K562 (cell line): ENCODE results near the gene GSK3B. TPM values are rescaled to one million over a fixed set of nuclear protein-coding genes. Genes with fewer than 3 reads are reported as not detected.

ENCODE experiments used
- ATAC-seq: fragments of 200-7000 bp; cut with Tn5 transposase; 3 replicates; pipeline ENCODE4 v1.9.1; 2020; ENCODE audit warnings: moderate library complexity
- BruUV-seq: library from RNA; stranded (reverse); fragments of 400-500 nt; replicated peaks from 2 replicates; lab custom pipeline; 2021; lab: Mats Ljungman, UMichigan
- CTCF ChIA-PET: fragments of 300-600 bp; formaldehyde crosslinking; extraction: SDS; loops from one replicate; lab custom pipeline; 2021; ENCODE audit warnings: low intra/inter-chr PET ratio; lab: Yijun Ruan, JAX
- POLR2A ChIA-PET: fragments of 300-600, 350-650 bp; sonication (Branson Sonifier 250); formaldehyde crosslinking; extraction: SDS; loops from one replicate; lab custom pipeline; 2021; ENCODE audit warnings: antibody characterized with exemption, inconsistent platforms; lab: Yijun Ruan, JAX
- DNase-seq, 4 experiments: peaks; one replicate each; pipeline versions ENCODE4 v3.0.0 to v3.0.0-alpha.2; 2011 to 2018; ENCODE audit warnings: low spot score in 3 of 4, mixed read lengths in 3 of 4; ENCODE audit errors: extremely low read depth in 1 of 4
- FAIRE-seq: peaks from 2 replicates; lab custom pipeline; 2011; peaks lifted over from hg19 to GRCh38; lab: Jason Lieb, UNC
- H2AFZ ChIP-seq: 2 replicates; pipeline ENCODE4 v1.6.0; 2011; ENCODE audit warnings: low read depth, low read length, control low read depth, inconsistent platforms
- H3K27ac ChIP-seq: fragments of 200-600 bp; 3 replicates; pipeline ENCODE4 v1.8.0; 2011; ENCODE audit warnings: low read depth, mild to moderate bottlenecking, control low read depth, inconsistent platforms, low read length, moderate library complexity, mixed read lengths; ENCODE audit errors: extremely low read depth
- H3K27me3 ChIP-seq, 2 experiments: fragments of 300-600 bp in 1 of 2; 2 replicates in 1 of 2; 3 replicates in 1 of 2; pipeline versions ENCODE4 v1.6.0 to v1.8.0; 2011; ENCODE audit warnings: inconsistent platforms in 2 of 2, low read length in 2 of 2, mild to moderate bottlenecking in 1 of 2, mixed read lengths in 1 of 2, moderate library complexity in 1 of 2; ENCODE audit not compliant: control insufficient read depth in 2 of 2, insufficient read depth in 2 of 2
- H3K36me3 ChIP-seq: fragments of 300-600 bp; 3 replicates; pipeline ENCODE4 v1.8.0; 2011; ENCODE audit warnings: mild to moderate bottlenecking, low read length, inconsistent platforms; ENCODE audit not compliant: control insufficient read depth, insufficient read depth
- H3K4me1 ChIP-seq, 2 experiments: fragments of 200-600 bp in 1 of 2; replicated peaks in 1 of 2; 2 replicates in 1 of 2; 3 replicates in 1 of 2; pipeline versions ENCODE4 v1.5.1 to v1.8.0; 2011; ENCODE audit warnings: inconsistent platforms in 2 of 2, low read length in 2 of 2, mild to moderate bottlenecking in 1 of 2, mixed read lengths in 1 of 2, moderate library complexity in 1 of 2; ENCODE audit not compliant: control insufficient read depth in 2 of 2, insufficient read depth in 2 of 2
- H3K4me2 ChIP-seq: 2 replicates; pipeline ENCODE4 v1.6.1; 2011; ENCODE audit warnings: low read length, control low read depth, inconsistent platforms, mixed read lengths; ENCODE audit not compliant: insufficient read depth
- H3K4me3 ChIP-seq: fragments of 200-600 bp; sonication (generic), shearing (Covaris generic); 2 replicates; pipeline ENCODE4 v1.5.1; 2016; ENCODE audit warnings: control low read depth, inconsistent platforms
- H3K79me2 ChIP-seq: fragments of 200-600 bp; 3 replicates; pipeline ENCODE4 v1.8.0; 2011; ENCODE audit warnings: low read length, inconsistent platforms; ENCODE audit not compliant: control insufficient read depth, insufficient read depth
- H3K9ac ChIP-seq, 2 experiments: 2 replicates each; pipeline versions ENCODE4 v1.6.0 to v1.6.1; 2011; ENCODE audit warnings: low read depth in 2 of 2, low read length in 2 of 2, control low read depth in 1 of 2, inconsistent platforms in 1 of 2, mild to moderate bottlenecking in 1 of 2, mixed read lengths in 1 of 2; ENCODE audit not compliant: insufficient read depth in 1 of 2
- H3K9me1 ChIP-seq: one replicate; pipeline ENCODE4 v1.6.0; 2011; ENCODE audit warnings: inconsistent platforms, mild to moderate bottlenecking, low read length, moderate library complexity; ENCODE audit not compliant: control insufficient read depth, insufficient read depth
- H3K9me3 ChIP-seq: replicated peaks from 2 replicates; pipeline ENCODE4 v1.5.1; 2011; ENCODE audit warnings: low read depth, low read length, inconsistent platforms; ENCODE audit not compliant: control insufficient read depth, insufficient read depth
- H4K20me1 ChIP-seq: replicated peaks from 2 replicates; pipeline ENCODE4 v1.6.1; 2011; ENCODE audit warnings: low read length, inconsistent platforms, mixed read lengths; ENCODE audit not compliant: control insufficient read depth, insufficient read depth
- ARNT ChIP-seq, 2 experiments: fragments of 450-650 bp; IDR thresholded peaks; 2 replicates each; pipeline ENCODE4 v1.6.1; 2016; ENCODE audit warnings: mild to moderate bottlenecking in 1 of 2
- DMBX1 ChIP-seq: fragments of 250-450 bp; sonication (Bioruptor Pico); IDR thresholded peaks from 2 replicates; pipeline ENCODE4 v1.8.0; 2022; ENCODE audit warnings: inconsistent platforms, mild to moderate bottlenecking, moderate library complexity, borderline replicate concordance
- HDAC2 ChIP-seq: fragments of 450-650 bp; IDR thresholded peaks from 2 replicates; pipeline ENCODE4 v1.6.1; 2016; ENCODE audit warnings: mild to moderate bottlenecking
- HNRNPUL1 ChIP-seq: fragments of 200-400 bp; formaldehyde crosslinking; IDR thresholded peaks from 2 replicates; pipeline ENCODE4 v1.6.1; 2017; ENCODE audit warnings: low read length
- KAT7 ChIP-seq: sonication (generic); formaldehyde crosslinking; IDR thresholded peaks from 2 replicates; pipeline ENCODE4 v1.8.0; 2022; ENCODE audit warnings: missing genetic modification reagents, mild to moderate bottlenecking, borderline replicate concordance
- PML ChIP-seq: IDR thresholded peaks from 2 replicates; pipeline ENCODE4 v1.6.1; 2012; ENCODE audit warnings: low read length, inconsistent platforms
- WGBS: fragments of 100-300 bp; shearing (Covaris generic); methylation state at CpG from one replicate; pipeline ENCODE4 v1.1.6; 2016; ENCODE audit warnings: low coverage, mixed read lengths; ENCODE audit not compliant: insufficient coverage; ENCODE audit errors: missing lambda C conversion rate; 5-methylcytosine and 5-hydroxymethylcytosine counted together
- in situ Hi-C: fragments of 300-500 bp; cut with MboI; formaldehyde crosslinking; loops from 4 replicates; pipeline ENCODE4 v1.15.0; 2018; ENCODE audit warnings: inconsistent platforms, mixed read lengths
- intact Hi-C: fragments of 100-400 bp; cut with micrococcal nuclease; formaldehyde crosslinking; loops from 2 replicates; pipeline ENCODE4 v1.14.2; 2022
- polyA plus RNA-seq, 8 experiments: library from polyadenylated mRNA; depleted of rRNA in 4 of 8; stranded (reverse) in 5 of 8; unstranded in 3 of 8; fragments of >200 nt; fragmentation: Nextera tagmentation in 2 of 8; fragmentation: Illumina TruSeq in 1 of 8; extraction: Ambion mirVana in 2 of 8; extraction: Trizol in 1 of 8; gene quantifications; 2 replicates each; pipeline versions ENCODE4 v1.2.1 to v1.2.3, GENCODE V29; 2011 to 2014; ENCODE audit warnings: inconsistent platforms in 1 of 8, missing spikeins in 1 of 8
- total RNA-seq, 7 experiments: library from RNA; depleted of rRNA in 6 of 7; stranded (reverse); fragments of >200 nt in 6 of 7; fragmentation: Illumina TruSeq in 2 of 7; extraction: Trizol in 2 of 7; gene quantifications; 2 replicates each; pipeline versions ENCODE4 v1.2.1 to v1.2.3, GENCODE V29; 2011 to 2021; ENCODE audit warnings: low replicate concordance in 1 of 7
- TF ChIP-seq, protein P1 (sequence below), 2 experiments: fragments of 450-650 bp; IDR thresholded peaks; 2 replicates each; pipeline ENCODE4 v1.6.1; 2018; ENCODE audit warnings: mild to moderate bottlenecking in 2 of 2, low read depth in 1 of 2; ENCODE audit not compliant: partially characterized antibody in 2 of 2
- TF ChIP-seq, protein P2 (sequence below): fragments of 450-650 bp; IDR thresholded peaks from 2 replicates; pipeline ENCODE4 v1.6.1; 2016; ENCODE audit warnings: low read depth, mild to moderate bottlenecking, moderate library complexity
- TF ChIP-seq, protein P3 (sequence below): fragments of 450-650 bp; conservative IDR thresholded peaks from 2 replicates; pipeline ENCODE4 v1.6.1; 2016; ENCODE audit warnings: missing genetic modification characterization, low read depth, mild to moderate bottlenecking, control low read depth, missing compliant biosample characterization

Gene GSK3B
- total and polyA plus RNA-seq, 9 of the 15 experiments (the other 6 are each of a cell fraction or from before 2014, with no cell fraction given) = 4.7 to 25.0 (median 18.7) TPM

GRCh38 chr3:119782460-119782859, 311.8 kb downstream of the GSK3B start:
- H3K9me3 ChIP-seq = no peaks in the 10 kb centered on the region
- FAIRE-seq (no peak), ATAC-seq (no peak), DNase-seq (no peak)
- POLR2A ChIA-PET = interaction anchor here (0.6 kb wide), 1 partner anchor 58 kb away, joined by 5 read pairs; no protein-coding TSS in a partner anchor
- BruUV-seq = no TSS peak
- in situ Hi-C loops = no loop called here
- no peaks in the 10 kb centered on the region for H3K9me1 ChIP-seq
- H3K4me1 ChIP-seq = peaks cover 0 to 14% of the 10 kb centered on the region in 2 experiments; a peak in 3 of 5 replicates
- no peak overlapping the region for H3K4me3 ChIP-seq
- intact Hi-C loops = no loop called here
- H3K4me2 ChIP-seq = no peak overlapping the region
- H3K27me3 ChIP-seq = no peaks in the 10 kb centered on the region
- WGBS = no CpG with 5 or more reads among the region's 1 CpG
- no peaks in the 10 kb centered on the region for H3K36me3 ChIP-seq
- no peak overlapping the region for H3K9ac ChIP-seq
- H4K20me1 ChIP-seq = no peaks in the 10 kb centered on the region
- CTCF ChIA-PET = no interaction called here
- TF ChIP-seq HNRNPUL1 (no peak), DMBX1 (no peak), ARNT (IDR thresholded peaks at IDR 0.05) (no peak), HDAC2 (no peak), KAT7 (no peak), PML (no peak)
- TF ChIP-seq, protein P1, sequence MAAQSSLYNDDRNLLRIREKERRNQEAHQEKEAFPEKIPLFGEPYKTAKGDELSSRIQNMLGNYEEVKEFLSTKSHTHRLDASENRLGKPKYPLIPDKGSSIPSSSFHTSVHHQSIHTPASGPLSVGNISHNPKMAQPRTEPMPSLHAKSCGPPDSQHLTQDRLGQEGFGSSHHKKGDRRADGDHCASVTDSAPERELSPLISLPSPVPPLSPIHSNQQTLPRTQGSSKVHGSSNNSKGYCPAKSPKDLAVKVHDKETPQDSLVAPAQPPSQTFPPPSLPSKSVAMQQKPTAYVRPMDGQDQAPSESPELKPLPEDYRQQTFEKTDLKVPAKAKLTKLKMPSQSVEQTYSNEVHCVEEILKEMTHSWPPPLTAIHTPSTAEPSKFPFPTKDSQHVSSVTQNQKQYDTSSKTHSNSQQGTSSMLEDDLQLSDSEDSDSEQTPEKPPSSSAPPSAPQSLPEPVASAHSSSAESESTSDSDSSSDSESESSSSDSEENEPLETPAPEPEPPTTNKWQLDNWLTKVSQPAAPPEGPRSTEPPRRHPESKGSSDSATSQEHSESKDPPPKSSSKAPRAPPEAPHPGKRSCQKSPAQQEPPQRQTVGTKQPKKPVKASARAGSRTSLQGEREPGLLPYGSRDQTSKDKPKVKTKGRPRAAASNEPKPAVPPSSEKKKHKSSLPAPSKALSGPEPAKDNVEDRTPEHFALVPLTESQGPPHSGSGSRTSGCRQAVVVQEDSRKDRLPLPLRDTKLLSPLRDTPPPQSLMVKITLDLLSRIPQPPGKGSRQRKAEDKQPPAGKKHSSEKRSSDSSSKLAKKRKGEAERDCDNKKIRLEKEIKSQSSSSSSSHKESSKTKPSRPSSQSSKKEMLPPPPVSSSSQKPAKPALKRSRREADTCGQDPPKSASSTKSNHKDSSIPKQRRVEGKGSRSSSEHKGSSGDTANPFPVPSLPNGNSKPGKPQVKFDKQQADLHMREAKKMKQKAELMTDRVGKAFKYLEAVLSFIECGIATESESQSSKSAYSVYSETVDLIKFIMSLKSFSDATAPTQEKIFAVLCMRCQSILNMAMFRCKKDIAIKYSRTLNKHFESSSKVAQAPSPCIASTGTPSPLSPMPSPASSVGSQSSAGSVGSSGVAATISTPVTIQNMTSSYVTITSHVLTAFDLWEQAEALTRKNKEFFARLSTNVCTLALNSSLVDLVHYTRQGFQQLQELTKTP (IDR thresholded peaks at IDR 0.05; ENCODE audit: low read depth in 1 of 2, partially characterized antibody in 2 of 2) = no peak
- TF ChIP-seq, protein P2, sequence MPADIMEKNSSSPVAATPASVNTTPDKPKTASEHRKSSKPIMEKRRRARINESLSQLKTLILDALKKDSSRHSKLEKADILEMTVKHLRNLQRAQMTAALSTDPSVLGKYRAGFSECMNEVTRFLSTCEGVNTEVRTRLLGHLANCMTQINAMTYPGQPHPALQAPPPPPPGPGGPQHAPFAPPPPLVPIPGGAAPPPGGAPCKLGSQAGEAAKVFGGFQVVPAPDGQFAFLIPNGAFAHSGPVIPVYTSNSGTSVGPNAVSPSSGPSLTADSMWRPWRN = no peak
- TF ChIP-seq, protein P3, sequence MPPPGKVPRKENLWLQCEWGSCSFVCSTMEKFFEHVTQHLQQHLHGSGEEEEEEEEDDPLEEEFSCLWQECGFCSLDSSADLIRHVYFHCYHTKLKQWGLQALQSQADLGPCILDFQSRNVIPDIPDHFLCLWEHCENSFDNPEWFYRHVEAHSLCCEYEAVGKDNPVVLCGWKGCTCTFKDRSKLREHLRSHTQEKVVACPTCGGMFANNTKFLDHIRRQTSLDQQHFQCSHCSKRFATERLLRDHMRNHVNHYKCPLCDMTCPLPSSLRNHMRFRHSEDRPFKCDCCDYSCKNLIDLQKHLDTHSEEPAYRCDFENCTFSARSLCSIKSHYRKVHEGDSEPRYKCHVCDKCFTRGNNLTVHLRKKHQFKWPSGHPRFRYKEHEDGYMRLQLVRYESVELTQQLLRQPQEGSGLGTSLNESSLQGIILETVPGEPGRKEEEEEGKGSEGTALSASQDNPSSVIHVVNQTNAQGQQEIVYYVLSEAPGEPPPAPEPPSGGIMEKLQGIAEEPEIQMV (tag) = no peak
- 0 out of 2 replicates have a peak overlapping the region, but pooled peaks have one; percentile 60 for H2AFZ ChIP-seq
- H3K79me2 ChIP-seq = no peaks in the 10 kb centered on the region
- no peak overlapping the region for H3K27ac ChIP-seq
